HUES64 (cell line): ENCODE measurements around the gene PLCB4.

Source experiments
- H3K27ac ChIP-seq: 2 replicates; pipeline ENCODE4 v1.7.0; 2013; ENCODE audit warnings: low read depth, low read length, inconsistent platforms
- H3K27me3 ChIP-seq: 2 replicates; pipeline ENCODE4 v1.6.1; 2013; ENCODE audit warnings: mild to moderate bottlenecking, low read length; ENCODE audit not compliant: insufficient read depth
- H3K36me3 ChIP-seq: 2 replicates; pipeline ENCODE4 v1.6.1; 2013; ENCODE audit warnings: mild to moderate bottlenecking, low read length; ENCODE audit not compliant: insufficient read depth
- H3K4me1 ChIP-seq: 2 replicates; pipeline ENCODE4 v1.6.1; 2013; ENCODE audit warnings: mild to moderate bottlenecking, low read length, moderate library complexity; ENCODE audit not compliant: insufficient read depth
- H3K4me3 ChIP-seq: 2 replicates; pipeline ENCODE4 v1.5.1; 2013; ENCODE audit warnings: mild to moderate bottlenecking, low read length, moderate library complexity
- H3K9ac ChIP-seq: 2 replicates; pipeline ENCODE4 v1.6.1; 2013; ENCODE audit warnings: mild to moderate bottlenecking, low read depth, low read length
- H3K9me3 ChIP-seq: 2 replicates; pipeline ENCODE4 v1.6.1; 2013; ENCODE audit warnings: low read depth, low read length; ENCODE audit not compliant: insufficient read depth
- WGBS: fragments of 150-250, 120-280 bp; methylation state at CpG from one replicate; pipeline ENCODE4 v1.1.7; 2013; ENCODE audit warnings: missing lambda C conversion rate; 5-methylcytosine and 5-hydroxymethylcytosine counted together

PLCB4 gene

GRCh38 chr20:9453201-9453600 lies 384.3 kb downstream of the PLCB4 start:
- 91% methylated on average over 2 of the region's 2 CpGs for WGBS

GRCh38 chr20:9454791-9455190 lies 385.9 kb downstream of the PLCB4 start:
- WGBS: 91% methylated on average over 2 of the region's 2 CpGs
- Histone ChIP-seq H3K4me3 (no peak overlapping the region), H3K9me3 (no peaks in the 10 kb centered on the region), H3K9ac (no peak overlapping the region), H3K27me3 (no peaks in the 10 kb centered on the region), H3K27ac (no peak overlapping the region), H3K4me1 (no peaks in the 10 kb centered on the region), H3K36me3 (peaks cover 7% of the 10 kb centered on the region; the same call in 1 of the 2 replicates)

More at GRCh38 chr20:9453201-9453600, 384.3 kb downstream of the PLCB4 start:
- Histone ChIP-seq H3K27me3 (no peaks in the 10 kb centered on the region), H3K4me3 (no peak overlapping the region), H3K4me1 (no peaks in the 10 kb centered on the region), H3K9me3 (no peaks in the 10 kb centered on the region), H3K36me3 (no peaks in the 10 kb centered on the region; the same call in 1 of the 2 replicates), H3K27ac (no peak overlapping the region), H3K9ac (no peak overlapping the region)

GRCh38 chr20:9457136-9457535 lies 388.2 kb downstream of the PLCB4 start:
- 98% methylated on average over 2 of the region's 2 CpGs for WGBS
- no peak overlapping the region for H3K27ac ChIP-seq
- no peaks in the 10 kb centered on the region for H3K9me3 ChIP-seq
- peaks cover 21% of the 10 kb centered on the region; the same call in 1 of the 2 replicates for H3K36me3 ChIP-seq
- no peak overlapping the region for H3K9ac ChIP-seq
- H3K27me3 ChIP-seq: no peaks in the 10 kb centered on the region
- H3K4me1 ChIP-seq: no peaks in the 10 kb centered on the region
- H3K4me3 ChIP-seq: no peak overlapping the region

- Histone ChIP-seq H3K27me3 (no peaks in the 10 kb centered on the region), H3K4me1 (no peaks in the 10 kb centered on the region), H3K36me3 (peaks cover 21% of the 10 kb centered on the region; the same call in 1 of the 2 replicates), H3K27ac (no peak overlapping the region), H3K4me3 (no peak overlapping the region), H3K9me3 (no peaks in the 10 kb centered on the region), H3K9ac (no peak overlapping the region)
- 40% methylated on average over 1 of the region's 1 CpG for WGBS
Observed at GRCh38 chr20:9458138-9458796, 389.4 kb downstream of the PLCB4 start.

GRCh38 chr20:9460518-9460917 lies 391.6 kb downstream of the PLCB4 start:
- H3K9me3 ChIP-seq: no peaks in the 10 kb centered on the region
- H3K4me3 ChIP-seq: no peak overlapping the region
- peaks cover 21% of the 10 kb centered on the region; the same call in 1 of the 2 replicates for H3K36me3 ChIP-seq
- WGBS: 88% methylated on average over 2 of the region's 2 CpGs
- H3K27me3 ChIP-seq: no peaks in the 10 kb centered on the region
- H3K9ac ChIP-seq: no peak overlapping the region
- no peaks in the 10 kb centered on the region for H3K4me1 ChIP-seq
- no peak overlapping the region for H3K27ac ChIP-seq

DNA sequence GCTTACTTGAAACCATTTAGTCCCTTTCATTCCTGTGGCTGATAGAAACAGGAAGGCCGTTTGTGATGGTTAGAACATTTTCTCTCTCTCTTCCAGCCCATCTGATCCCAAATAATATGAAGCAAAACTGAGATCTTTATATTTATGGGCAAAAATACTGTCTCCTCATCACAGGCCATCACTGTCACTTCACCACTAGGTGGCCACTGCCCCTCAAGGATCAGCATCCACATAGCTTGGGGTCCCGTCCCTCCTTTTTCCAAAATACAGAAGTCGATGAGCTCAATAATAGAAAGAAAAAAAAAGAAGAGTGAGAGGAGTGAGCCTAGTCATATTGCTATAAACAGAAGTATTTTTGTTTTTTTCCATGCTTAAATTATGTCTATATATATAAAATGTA lies 399.1 kb downstream of the PLCB4 start:
- 71% methylated on average over 1 of the region's 3 CpGs for WGBS
- H3K36me3 ChIP-seq: peaks cover 2% of the 10 kb centered on the region; the same call in 1 of the 2 replicates

GRCh38 chr20:9474835-9475415 lies 406.0 kb downstream of the PLCB4 start:
- Histone ChIP-seq H3K4me3 (no peak overlapping the region), H3K9me3 (no peaks in the 10 kb centered on the region), H3K27ac (no peak overlapping the region), H3K4me1 (no peaks in the 10 kb centered on the region), H3K27me3 (no peaks in the 10 kb centered on the region), H3K36me3 (peaks cover 7% of the 10 kb centered on the region; the same call in 1 of the 2 replicates), H3K9ac (no peak overlapping the region)
- 89% methylated on average over 2 of the region's 2 CpGs for WGBS

More for the DNA sequence above, 399.1 kb downstream of the PLCB4 start:
- Histone ChIP-seq H3K9me3 (no peaks in the 10 kb centered on the region), H3K27me3 (no peaks in the 10 kb centered on the region), H3K4me1 (no peaks in the 10 kb centered on the region), H3K9ac (no peak overlapping the region), H3K4me3 (no peak overlapping the region), H3K27ac (no peak overlapping the region)

GRCh38 chr20:9475456-9475855 lies 406.6 kb downstream of the PLCB4 start:
- no peak overlapping the region for H3K4me3 ChIP-seq
- H3K4me1 ChIP-seq: no peaks in the 10 kb centered on the region
- no peak overlapping the region for H3K9ac ChIP-seq
- no peak overlapping the region for H3K27ac ChIP-seq
- H3K9me3 ChIP-seq: no peaks in the 10 kb centered on the region
- H3K36me3 ChIP-seq: peaks cover 7% of the 10 kb centered on the region; the same call in 1 of the 2 replicates
- no peaks in the 10 kb centered on the region for H3K27me3 ChIP-seq

DNA sequence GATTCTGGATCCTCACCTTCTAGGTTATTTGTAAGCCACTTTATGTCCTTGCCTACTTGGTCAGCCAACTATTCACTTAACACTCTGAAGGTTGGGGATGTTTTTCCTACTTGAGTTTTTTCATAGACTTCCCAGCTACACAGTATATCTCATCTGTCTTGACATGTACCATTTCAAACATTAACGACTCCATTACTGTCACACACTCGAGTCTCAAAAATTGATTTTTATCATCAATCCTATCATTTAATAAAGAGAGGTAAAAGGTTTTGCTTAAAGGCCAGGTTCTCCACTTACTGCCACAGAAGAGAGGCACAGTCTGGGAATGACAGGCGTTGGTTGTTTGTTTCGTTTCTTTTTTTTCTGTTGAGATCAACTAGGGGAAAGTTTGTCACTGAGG lies 407.3 kb downstream of the PLCB4 start:
- Histone ChIP-seq H3K4me1 (no peaks in the 10 kb centered on the region), H3K9me3 (no peaks in the 10 kb centered on the region)
- WGBS: 83% methylated on average over 4 of the region's 4 CpGs

GRCh38 chr20:9476637-9477036 lies 407.8 kb downstream of the PLCB4 start:
- H3K4me1 ChIP-seq: no peaks in the 10 kb centered on the region
- no peak overlapping the region for H3K9ac ChIP-seq
- peaks cover 7% of the 10 kb centered on the region; the same call in 1 of the 2 replicates for H3K36me3 ChIP-seq
- no peaks in the 10 kb centered on the region for H3K27me3 ChIP-seq
- WGBS: 96% methylated on average over 7 of the region's 7 CpGs
- H3K27ac ChIP-seq: no peak overlapping the region
- H3K9me3 ChIP-seq: no peaks in the 10 kb centered on the region
- no peak overlapping the region for H3K4me3 ChIP-seq

More for the DNA sequence above, 407.3 kb downstream of the PLCB4 start:
- H3K9ac ChIP-seq: no peak overlapping the region
- no peaks in the 10 kb centered on the region for H3K27me3 ChIP-seq
- H3K27ac ChIP-seq: no peak overlapping the region
- peaks cover 7% of the 10 kb centered on the region; the same call in 1 of the 2 replicates for H3K36me3 ChIP-seq
- no peak overlapping the region for H3K4me3 ChIP-seq

- H3K36me3 ChIP-seq: peaks cover 7% of the 10 kb centered on the region; the same call in 1 of the 2 replicates
- H3K9ac ChIP-seq: no peak overlapping the region
- no peaks in the 10 kb centered on the region for H3K4me1 ChIP-seq
- no peaks in the 10 kb centered on the region for H3K27me3 ChIP-seq
- 90% methylated on average over 4 of the region's 4 CpGs for WGBS
- no peaks in the 10 kb centered on the region for H3K9me3 ChIP-seq
- H3K27ac ChIP-seq: no peak overlapping the region
- no peak overlapping the region for H3K4me3 ChIP-seq
Observed at GRCh38 chr20:9478771-9479170, 409.9 kb downstream of the PLCB4 start.
